ENCODE data around the gene MYCN.
"Not testable (repeated sequence)": the region's sequence is repeated elsewhere in the genome, so short reads cannot be mapped to it uniquely, and the experiment has no call there.

Gene MYCN

GRCh38 chr2:15943378-15944280, 3.3 kb downstream of the MYCN start:
- DNase-seq (ENCODE audit: low spot score) = peak; percentile 94

GRCh38 chr2:15944325-15945017, 4.1 kb downstream of the MYCN start:
- no peak for DNase-seq (ENCODE audit: low spot score)

- no peak for DNase-seq (ENCODE audit: low spot score)
Observed at GRCh38 chr2:15945909-15946705, 5.8 kb downstream of the MYCN start.

- no peak for DNase-seq (ENCODE audit: low spot score)
Observed at GRCh38 chr2:15946983-15947382, 6.6 kb downstream of the MYCN start.

DNA sequence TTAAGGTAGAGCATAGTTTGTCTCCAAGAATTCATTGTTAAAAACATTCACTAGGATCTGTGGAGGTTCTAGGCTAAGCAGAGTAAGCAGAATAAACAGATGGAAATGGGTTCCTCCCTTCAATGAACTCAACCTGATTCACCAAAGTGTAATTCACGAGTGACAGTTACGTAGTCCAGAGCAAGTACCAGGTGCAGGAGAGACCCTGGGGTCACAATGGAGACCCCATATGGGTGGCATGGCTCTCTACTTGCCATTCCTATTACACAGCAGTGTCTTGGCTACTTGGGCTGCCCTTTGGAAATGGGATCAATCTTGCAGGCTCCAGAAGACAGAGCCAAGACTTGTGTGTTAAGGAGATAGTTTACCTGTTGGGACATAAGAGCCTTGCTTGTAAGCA, 7.1 kb downstream of the MYCN start:
- DNase-seq (ENCODE audit: low spot score) = no peak

DNA sequence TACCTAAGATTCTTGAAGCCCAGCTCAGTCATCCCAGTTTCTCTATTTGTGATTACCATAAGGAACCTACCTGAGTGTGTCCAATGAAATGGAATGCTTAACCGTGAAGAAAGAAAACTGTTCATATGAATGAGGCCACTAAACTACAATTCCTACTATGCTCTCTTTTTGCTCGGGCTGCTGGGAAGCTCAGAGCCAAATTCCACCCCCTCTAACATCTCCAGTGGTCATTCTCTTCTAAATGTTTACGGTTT, 8.3 kb downstream of the MYCN start:
- no peak for DNase-seq (ENCODE audit: low spot score)

GRCh38 chr2:15949126-15949525, 8.8 kb downstream of the MYCN start:
- DNase-seq (ENCODE audit: low spot score) = no peak

DNA sequence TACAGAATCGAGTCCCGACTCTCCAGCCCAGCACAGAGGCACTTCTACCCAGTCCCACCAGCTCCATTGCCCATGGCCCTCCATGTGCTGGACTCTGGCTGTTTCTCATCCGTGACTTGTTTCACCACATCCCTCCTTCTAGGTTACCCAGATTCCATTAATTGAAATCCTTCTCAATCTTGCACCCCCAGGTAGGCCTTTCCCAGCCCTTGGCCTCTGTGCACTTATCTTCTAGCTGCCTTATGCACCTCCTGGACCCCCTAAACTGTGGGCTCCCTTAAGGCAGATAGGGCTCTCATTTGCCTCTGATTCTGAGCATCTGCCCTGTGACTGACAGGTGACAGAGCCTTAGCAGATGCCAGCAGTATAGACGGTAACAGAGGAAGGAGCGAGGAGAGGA, 9.2 kb downstream of the MYCN start:
- no peak for DNase-seq (ENCODE audit: low spot score)

GRCh38 chr2:15950088-15950952, 10.0 kb downstream of the MYCN start:
- no peak for DNase-seq (ENCODE audit: low spot score)

DNA sequence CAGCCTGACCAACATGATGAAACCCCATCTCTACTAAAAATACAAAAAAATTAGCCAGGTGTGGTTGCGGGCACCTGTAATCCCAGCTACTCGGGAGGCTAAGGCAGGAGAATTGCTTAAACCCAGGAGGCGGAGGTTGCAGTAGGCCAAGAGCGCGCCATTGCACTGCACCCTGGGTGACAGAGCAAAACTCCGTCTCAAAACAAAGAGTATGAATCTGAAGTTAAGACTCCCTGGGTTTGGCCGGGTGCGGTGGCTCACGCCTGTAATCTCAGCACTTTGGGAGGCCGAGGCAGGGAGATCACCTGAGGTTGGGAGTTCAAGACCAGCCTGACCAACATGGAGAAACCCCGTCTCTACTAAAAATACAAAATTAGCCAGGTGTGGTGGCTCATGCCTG, 11.6 kb downstream of the MYCN start:
- DNase-seq (ENCODE audit: low spot score) = not testable (repeated sequence)

DNA sequence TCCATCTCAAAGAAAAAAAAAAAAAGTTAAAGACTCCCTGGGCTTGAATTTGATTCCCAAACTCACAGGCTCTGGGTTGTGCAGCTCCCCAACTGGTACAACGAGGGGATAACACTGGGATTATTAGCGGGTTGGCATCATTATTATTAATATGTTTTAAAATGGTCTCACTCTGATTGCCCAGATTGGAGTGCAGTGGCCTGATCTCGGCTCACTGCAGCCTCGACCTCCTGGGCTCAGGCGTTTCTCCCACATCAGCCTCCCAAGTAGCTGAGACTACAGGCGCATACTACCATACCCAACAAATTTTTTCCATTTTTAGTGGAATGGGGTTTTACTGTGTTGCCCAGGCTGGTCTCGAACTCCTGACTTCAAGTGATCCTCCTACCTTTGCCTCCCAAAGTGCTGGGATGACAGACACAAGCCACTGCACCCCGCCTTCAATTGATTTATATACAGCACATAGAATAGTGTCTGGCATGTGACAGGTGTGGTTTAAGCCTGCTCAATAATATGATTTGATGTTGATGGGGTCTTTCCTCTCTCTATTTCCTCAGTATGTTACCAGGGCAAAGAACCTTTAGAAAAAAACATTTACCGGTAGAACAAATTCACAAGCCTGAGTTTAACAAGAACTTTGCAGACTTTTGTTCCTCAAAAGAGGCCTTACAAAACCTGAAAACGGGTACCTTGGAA, 12.2 kb downstream of the MYCN start:
- DNase-seq (ENCODE audit: low spot score) = no peak

- no peak for DNase-seq (ENCODE audit: low spot score)
Observed at GRCh38 chr2:15953147-15953630, 12.8 kb downstream of the MYCN start.

GRCh38 chr2:15953891-15954680, 13.7 kb downstream of the MYCN start:
- no peak for DNase-seq (ENCODE audit: low spot score)

- DNase-seq (ENCODE audit: low spot score) = no peak
Observed at GRCh38 chr2:15954761-15955160, 14.4 kb downstream of the MYCN start.

DNA sequence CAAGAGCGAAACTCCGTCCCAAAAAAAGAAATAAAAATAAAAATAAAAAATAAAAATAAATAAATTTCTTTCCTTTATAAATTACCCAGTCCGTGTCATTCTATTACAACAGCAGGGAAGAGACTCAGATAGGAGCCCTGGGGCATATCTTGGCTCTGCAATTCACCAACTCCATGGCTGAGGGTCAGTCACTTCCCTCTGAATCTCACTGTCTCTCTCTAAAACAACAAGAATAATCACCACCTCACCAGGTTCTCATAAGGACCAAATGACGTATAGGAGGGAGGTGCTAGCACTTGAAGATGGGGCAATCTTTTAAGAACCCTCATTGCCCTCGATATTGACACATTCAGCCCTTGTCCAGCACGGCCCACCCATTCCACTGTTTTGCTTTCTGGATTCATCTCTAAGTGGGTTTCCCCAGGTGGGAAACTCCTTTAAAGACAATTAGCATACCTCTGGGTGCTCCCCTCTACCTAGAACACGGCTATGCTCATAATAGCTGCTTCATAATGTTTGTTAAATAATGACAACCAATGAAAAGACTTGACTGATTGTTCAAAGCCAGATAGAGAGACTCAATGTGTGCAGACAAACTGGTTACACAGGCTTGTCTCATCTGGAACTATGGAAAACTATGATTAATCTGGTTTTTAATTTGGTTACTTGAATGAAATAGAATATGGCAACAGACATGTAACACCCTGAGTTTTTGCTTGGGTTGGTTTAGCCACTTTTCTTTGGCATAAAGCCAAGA, 15.1 kb downstream of the MYCN start:
- no peak for DNase-seq (ENCODE audit: low spot score)

DNA sequence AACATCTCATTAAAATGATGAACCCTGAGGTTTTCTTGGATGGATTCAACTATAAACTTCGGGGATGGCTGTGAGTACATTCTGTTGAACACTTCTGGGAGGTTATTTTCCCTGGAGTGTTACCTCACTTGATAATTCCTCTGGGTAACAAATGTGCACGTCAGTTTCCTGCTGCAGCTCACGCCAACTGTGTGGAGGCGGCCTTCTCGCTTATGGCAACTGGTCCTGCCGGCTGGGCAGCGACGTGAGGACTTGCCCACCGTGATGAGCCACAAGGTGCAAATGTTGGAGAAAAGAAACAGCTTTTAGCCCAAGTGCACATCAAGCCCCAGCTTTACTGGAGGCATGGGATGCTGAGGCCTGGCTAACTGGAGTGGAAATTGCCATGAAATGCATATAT, 15.9 kb downstream of the MYCN start:
- DNase-seq (ENCODE audit: low spot score) = no peak

GRCh38 chr2:15956751-15957736, 16.7 kb downstream of the MYCN start:
- no peak for DNase-seq (ENCODE audit: low spot score)

All from pons (tissue), 1 donor.